ENCODE results near the gene CDH3. TPM values are rescaled to one million over a fixed set of nuclear protein-coding genes. Genes with fewer than 3 reads are reported as not detected.

Gene CDH3
- total and polyA plus RNA-seq, 2 donors (not counting 1 experiment from before 2014, with no cell fraction given): 0.17 to 0.24 TPM

GRCh38 chr16:68737730-68738629 is 92.9 kb downstream of the CDH3 start:
- H3K36me3 ChIP-seq (replicated peaks in 1 of 2; ENCODE audit: control extremely low read depth in 1 of 2, control insufficient read depth in 1 of 2, extremely low read depth in 1 of 2, insufficient read depth in 2 of 2, low read length in 1 of 2): no peaks in the 10 kb centered on the region
- H3K9me3 Mint-ChIP-seq (ENCODE audit: insufficient read depth): no peaks in the 10 kb centered on the region
- ChIA-PET POLR2A (no interaction called here), CTCF (no interaction called here)
- TF ChIP-seq CTCF (IDR thresholded peaks at IDR 0.05) (no peak), EZH2 (IDR thresholded peaks at IDR 0.05; ENCODE audit: borderline replicate concordance, insufficient read depth, low read depth, low read length, poor library complexity, severe bottlenecking) (no peak)
- intact Hi-C loops (cut with micrococcal nuclease): no loop called here
- WGBS (ENCODE audit: insufficient coverage): 50% methylated on average over 31 of the region's 58 CpGs
- H4K20me1 ChIP-seq (ENCODE audit: control insufficient read depth, insufficient read depth, low read length, poor library complexity, severe bottlenecking): no peaks in the 10 kb centered on the region
- peaks cover 0 to 13% (median 0%) of the 10 kb centered on the region in 3 donors for H3K9me3 ChIP-seq (ENCODE audit: control extremely low read depth in 1 of 3, control insufficient read depth in 2 of 3, insufficient read depth in 1 of 3, low read length in 2 of 3)
- H3K27ac Mint-ChIP-seq: peak overlapping the region; percentile 67
- no peak overlapping the region for H3K9ac ChIP-seq (ENCODE audit: low read length)
- peak overlapping the region; percentile 64 for H3K4me2 ChIP-seq (replicated peaks; ENCODE audit: low read depth, low read length, poor library complexity, severe bottlenecking)
- peak overlapping the region; percentile 49 for H2AFZ ChIP-seq (ENCODE audit: insufficient read depth, low read depth, low read length, poor library complexity, severe bottlenecking)
- H3K4me1 ChIP-seq (ENCODE audit: control insufficient read depth in 2 of 2, insufficient read depth in 2 of 2, low read length in 2 of 2): peaks cover 30 to 32% of the 10 kb centered on the region in 2 donors
- no peaks in the 10 kb centered on the region for H3K79me2 ChIP-seq (ENCODE audit: control insufficient read depth, insufficient read depth, low read length)
- peaks cover 29% of the 10 kb centered on the region for H3K27me3 Mint-ChIP-seq
- H3K4me3 Mint-ChIP-seq: peak overlapping the region; percentile 53
- H3K27me3 ChIP-seq (replicated peaks in 1 of 4; ENCODE audit: control extremely low read depth in 1 of 4, control insufficient read depth in 3 of 4, insufficient read depth in 4 of 4, low read length in 3 of 4): peaks cover 0 to 28% (median 13%) of the 10 kb centered on the region in 4 experiments
- DNase-seq (no peak), ATAC-seq (ENCODE audit: low read depth) (no peak)
- peaks cover 29% of the 10 kb centered on the region for H3K4me1 Mint-ChIP-seq
- no peak overlapping the region for H3K27ac ChIP-seq (ENCODE audit: low read length in 2 of 2)
- H3K4me3 ChIP-seq (ENCODE audit: control extremely low read depth in 1 of 5, extremely low read depth in 1 of 5, insufficient read depth in 1 of 5, low read depth in 2 of 5, low read length in 4 of 5): no peak overlapping the region
